GM23248 (cell line): Measurements from ENCODE around the gene MVD. TPM values are rescaled to one million over a fixed set of nuclear protein-coding genes. Genes with fewer than 3 reads are reported as not detected.

Source experiments
- DNase-seq: peaks from one replicate; pipeline ENCODE4 v3.0.0-alpha.2; 2015
- H2AFZ ChIP-seq: fragments of 200-600 bp; sonication (generic); 2 replicates; pipeline ENCODE4 v1.6.1; 2016; ENCODE audit warnings: antibody characterized with exemption
- H3F3A ChIP-seq: fragments of 200-600 bp; sonication (generic); 2 replicates; pipeline ENCODE4 v1.6.1; 2016; ENCODE audit warnings: mild to moderate bottlenecking, antibody characterized with exemption, mixed run types; ENCODE audit not compliant: insufficient read depth
- H3K27ac ChIP-seq: fragments of 200-600 bp; sonication (generic); 2 replicates; pipeline ENCODE4 v1.5.1; 2016; ENCODE audit warnings: mild to moderate bottlenecking
- H3K27me3 ChIP-seq: fragments of 200-600 bp; sonication (generic); replicated peaks from 2 replicates; pipeline ENCODE4 v1.6.1; 2016; ENCODE audit warnings: mild to moderate bottlenecking; ENCODE audit not compliant: insufficient read depth
- H3K36me3 ChIP-seq: fragments of 200-600 bp; sonication (generic); 2 replicates; pipeline ENCODE4 v1.6.1; 2016; ENCODE audit warnings: low read depth, mild to moderate bottlenecking
- H3K4me1 ChIP-seq: fragments of 200-600 bp; sonication (generic); 2 replicates; pipeline ENCODE4 v1.6.1; 2016; ENCODE audit warnings: mild to moderate bottlenecking; ENCODE audit not compliant: insufficient read depth
- H3K4me2 ChIP-seq: fragments of 200-600 bp; sonication (generic); one replicate; pipeline ENCODE4 v1.6.1; 2016; ENCODE audit warnings: mild to moderate bottlenecking; ENCODE audit not compliant: unreplicated experiment
- H3K4me3 ChIP-seq: fragments of 200-600 bp; sonication (generic); 2 replicates; pipeline ENCODE4 v1.5.1; 2016; ENCODE audit warnings: mild to moderate bottlenecking
- H3K79me2 ChIP-seq: fragments of 200-600 bp; sonication (generic); 2 replicates; pipeline ENCODE4 v1.6.1; 2016; ENCODE audit warnings: mild to moderate bottlenecking; ENCODE audit not compliant: insufficient read depth
- H3K9ac ChIP-seq: fragments of 200-600 bp; sonication (generic); 2 replicates; pipeline ENCODE4 v1.6.1; 2016; ENCODE audit warnings: mild to moderate bottlenecking
- H3K9me2 ChIP-seq: fragments of 200-600 bp; sonication (generic); 2 replicates; pipeline ENCODE4 v1.6.1; 2016; ENCODE audit warnings: mixed run types, mild to moderate bottlenecking, moderate library complexity; ENCODE audit not compliant: insufficient read depth
- H3K9me3 ChIP-seq: fragments of 200-600 bp; sonication (generic); one replicate; pipeline ENCODE4 v1.6.1; 2017; ENCODE audit warnings: low read depth
- H4K20me1 ChIP-seq: fragments of 200-600 bp; sonication (generic); 2 replicates; pipeline ENCODE4 v1.6.0; 2016; ENCODE audit not compliant: insufficient read depth
- EZH2 ChIP-seq: fragments of 200-600 bp; sonication (generic); IDR thresholded peaks from 2 replicates; pipeline ENCODE4 v1.6.1; 2018; ENCODE audit warnings: antibody characterized with exemption, mild to moderate bottlenecking; ENCODE audit not compliant: insufficient read depth, poor library complexity, severe bottlenecking
- EZH2phosphoT487 ChIP-seq: fragments of 200-600 bp; sonication (generic); IDR thresholded peaks from 2 replicates; pipeline ENCODE4 v1.6.1; 2018; ENCODE audit warnings: antibody characterized with exemption, moderate library complexity, mild to moderate bottlenecking, low read depth; ENCODE audit not compliant: insufficient read depth
- WGBS, 2 experiments: methylation state at CpG; one replicate each; pipeline ENCODE4 v1.1.6; 2015 to 2017; ENCODE audit warnings: low lambda C conversion rate in 2 of 2, low coverage in 1 of 2; ENCODE audit errors: missing lambda C conversion rate in 2 of 2; 5-methylcytosine and 5-hydroxymethylcytosine counted together
- in situ Hi-C: fragments of 300-500 bp; cut with MboI; formaldehyde crosslinking; loops from 2 replicates; pipeline ENCODE4 v1.15.0; 2020
- polyA plus RNA-seq: library from polyadenylated mRNA; unstranded; fragments of >200 nt; fragmentation: Nextera tagmentation; extraction: Ambion mirVana; gene quantifications from 2 replicates; pipeline ENCODE4 v1.2.1, GENCODE V29; 2016
- total RNA-seq: library from RNA; depleted of rRNA; stranded (reverse); fragments of >200 nt; shearing (Covaris generic); gene quantifications from 2 replicates; pipeline ENCODE4 v1.2.3, GENCODE V29; 2014

Gene MVD
- total and polyA plus RNA-seq, 2 experiments from 2014 or later, result 25.0 to 27.4 TPM

GRCh38 chr16:88639231-88640038 is 23.5 kb downstream of the MVD start:
- 0 out of 2 replicates have a peak, but pooled peaks have one; percentile 18 for TF ChIP-seq EZH2phosphoT487
- no peak for TF ChIP-seq EZH2
- Histone ChIP-seq H2AFZ (no peak overlapping the region), H3K9me2 (no peaks in the 10 kb centered on the region), H3F3A (no peaks in the 10 kb centered on the region), H3K27me3 (peaks cover 32% of the 10 kb centered on the region), H3K79me2 (no peaks in the 10 kb centered on the region), H3K9me3 (no peaks in the 10 kb centered on the region), H3K4me3 (no peak overlapping the region), H4K20me1 (no peaks in the 10 kb centered on the region), H3K4me2 (no peak overlapping the region), H3K27ac (no peak overlapping the region), H3K9ac (no peak overlapping the region), H3K36me3 (no peaks in the 10 kb centered on the region), H3K4me1 (no peaks in the 10 kb centered on the region; the same call in 1 of the 2 replicates)
- in situ Hi-C loops, result no loop called here
- DNase-seq, result peak; percentile 46
- 8 to 11% methylated on average over 45 of the region's 45 CpGs for WGBS, 2 experiments

- Histone ChIP-seq H3K4me3 (no peak within 1 kb of the TSS), H3K9me3 (no peaks in the 10 kb centered on the region), H3K27me3 (peaks cover 32% of the 10 kb centered on the region), H3F3A (no peaks in the 10 kb centered on the region), H3K27ac (no peak within 1 kb of the TSS), H3K9ac (no peak within 1 kb of the TSS), H3K79me2 (no peaks in the 10 kb centered on the region), H4K20me1 (no peaks in the 10 kb centered on the region), H3K4me1 (no peaks in the 10 kb centered on the region; the same call in 1 of the 2 replicates), H2AFZ (no peak within 1 kb of the TSS), H3K36me3 (no peaks in the 10 kb centered on the region), H3K9me2 (no peaks in the 10 kb centered on the region), H3K4me2 (no peak within 1 kb of the TSS)
- TF ChIP-seq EZH2phosphoT487 (no peak), EZH2 (no peak)
- 47 to 50% methylated on average over 26 to 27 of the region's 27 CpGs for WGBS, 2 experiments
- no peak for DNase-seq
- in situ Hi-C loops, result no loop called here
Measured at GRCh38 chr16:88638323-88639230, 24.3 kb downstream of the MVD start, which contains the start of gene IL17C. Gene IL17C (plus strand): TSS chr16:88638572. CDS start chr16:88638642, 70 bp downstream.

- Histone ChIP-seq H3K4me2 (no peak overlapping the region), H3K27me3 (peaks cover 32% of the 10 kb centered on the region), H3K36me3 (no peaks in the 10 kb centered on the region), H4K20me1 (no peaks in the 10 kb centered on the region), H3K4me1 (no peaks in the 10 kb centered on the region; the same call in 1 of the 2 replicates), H3K9me3 (no peaks in the 10 kb centered on the region), H2AFZ (no peak overlapping the region), H3F3A (no peaks in the 10 kb centered on the region), H3K79me2 (no peaks in the 10 kb centered on the region), H3K4me3 (no peak overlapping the region), H3K9ac (no peak overlapping the region), H3K9me2 (no peaks in the 10 kb centered on the region), H3K27ac (no peak overlapping the region)
- in situ Hi-C loops, result no loop called here
- WGBS, 2 experiments, result 61 to 68% methylated on average over 20 to 23 of the region's 23 CpGs
- no peak for DNase-seq
- no peak for TF ChIP-seq EZH2phosphoT487
- no peak for TF ChIP-seq EZH2
Measured at GRCh38 chr16:88636488-88637265, 26.2 kb downstream of the MVD start.
